Endothelial cell (in vitro differentiated cells): Measurements from ENCODE around the gene STOX2. TPM values are rescaled to one million over a fixed set of nuclear protein-coding genes. Genes with fewer than 3 reads are reported as not detected.

Experiments
- DNase-seq: peaks from one replicate; pipeline ENCODE4 v3.0.0; 2021; ENCODE audit warnings: low spot score
- H3K27ac Mint-ChIP-seq: one replicate; pipeline ENCODE4 v1.8.0; 2021; ENCODE audit warnings: mixed read lengths, inconsistent platforms; ENCODE audit not compliant: unreplicated experiment
- H3K27me3 Mint-ChIP-seq: one replicate; pipeline ENCODE4 v1.8.0; 2021; ENCODE audit warnings: mild to moderate bottlenecking, moderate library complexity, mixed read lengths, inconsistent platforms; ENCODE audit not compliant: unreplicated experiment
- H3K36me3 Mint-ChIP-seq: one replicate; pipeline ENCODE4 v1.8.0; 2021; ENCODE audit warnings: mild to moderate bottlenecking, low read depth, mixed read lengths, inconsistent platforms; ENCODE audit not compliant: unreplicated experiment
- H3K4me1 Mint-ChIP-seq: one replicate; pipeline ENCODE4 v1.8.0; 2021; ENCODE audit warnings: mild to moderate bottlenecking, mixed read lengths, inconsistent platforms; ENCODE audit not compliant: unreplicated experiment
- H3K4me3 Mint-ChIP-seq: one replicate; pipeline ENCODE4 v1.8.0; 2021; ENCODE audit warnings: mild to moderate bottlenecking, mixed read lengths, inconsistent platforms; ENCODE audit not compliant: unreplicated experiment
- H3K9me3 Mint-ChIP-seq: one replicate; pipeline ENCODE4 v1.8.0; 2021; ENCODE audit warnings: mixed read lengths, inconsistent platforms; ENCODE audit not compliant: unreplicated experiment
- CTCF ChIP-seq: fragments of 200-600 bp; sonication (generic); IDR thresholded peaks from one replicate; pipeline ENCODE4 v1.5.0; 2021; ENCODE audit warnings: antibody characterized with exemption; ENCODE audit not compliant: unreplicated experiment
- total RNA-seq: library from RNA; stranded (reverse); fragmentation: NEBNext Ultra II Directional; extraction: Animal tissue kit (Norgen Biotek cat#: 25700); gene quantifications from one replicate; pipeline ENCODE4 v1.2.1, GENCODE V29; 2021; ENCODE audit not compliant: unreplicated experiment

STOX2 gene
- total RNA-seq, 1 donor from 2014 or later = 4.8 TPM

DNA sequence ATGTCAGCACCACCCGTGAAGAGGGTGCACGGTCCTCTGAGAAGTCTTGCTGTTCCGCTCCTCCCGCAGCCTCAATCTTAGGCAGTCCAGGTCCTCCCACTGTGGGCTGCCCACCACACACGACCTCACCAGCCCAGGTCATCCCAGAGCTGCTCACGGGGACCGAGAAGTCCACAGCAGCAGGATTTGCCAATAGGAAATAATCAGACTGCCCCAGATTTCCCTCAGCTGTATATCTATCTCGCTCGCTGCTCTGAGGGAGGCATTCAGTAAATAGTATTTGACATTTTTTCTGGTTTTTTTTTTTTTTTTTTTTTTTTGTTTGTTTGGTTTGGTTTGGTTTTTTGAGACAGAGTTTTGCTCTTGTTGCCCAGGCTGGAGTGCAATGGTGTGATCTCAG is 83.8 kb downstream of the STOX2 start:
- no peak overlapping the region for H3K27ac Mint-ChIP-seq

DNA sequence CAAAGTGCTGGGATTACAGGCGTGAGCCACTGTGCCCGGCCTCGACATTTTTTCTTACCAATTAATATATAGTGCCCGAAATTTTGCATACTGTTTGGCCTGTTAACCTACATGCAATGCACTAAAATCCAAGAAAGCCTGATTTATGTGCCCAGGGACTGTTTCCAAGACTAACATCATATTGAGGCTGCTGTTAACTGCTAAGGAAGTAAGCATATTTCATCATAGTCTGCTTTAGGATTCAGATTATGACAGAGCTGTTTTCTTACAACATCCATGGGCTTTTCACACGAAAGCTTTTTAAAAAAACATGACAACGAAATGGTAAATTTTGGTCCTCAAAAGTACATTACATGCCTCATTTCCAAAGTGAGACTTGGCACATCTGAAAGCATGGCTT is 84.4 kb downstream of the STOX2 start:
- H3K36me3 Mint-ChIP-seq = no peaks in the 10 kb centered on the region
- H3K4me1 Mint-ChIP-seq = peaks cover 2% of the 10 kb centered on the region
- no peak for DNase-seq
- no peak overlapping the region for H3K27ac Mint-ChIP-seq
- no peaks in the 10 kb centered on the region for H3K9me3 Mint-ChIP-seq
- H3K27me3 Mint-ChIP-seq = no peaks in the 10 kb centered on the region
- TF ChIP-seq CTCF = no peak
- H3K4me3 Mint-ChIP-seq = no peak overlapping the region

More for the DNA sequence above, 83.8 kb downstream of the STOX2 start:
- Mint-ChIP-seq H3K27me3 (no peaks in the 10 kb centered on the region), H3K4me1 (peaks cover 2% of the 10 kb centered on the region), H3K36me3 (no peaks in the 10 kb centered on the region), H3K4me3 (no peak overlapping the region), H3K9me3 (no peaks in the 10 kb centered on the region)
- DNase-seq = no peak
- no peak for TF ChIP-seq CTCF

DNA sequence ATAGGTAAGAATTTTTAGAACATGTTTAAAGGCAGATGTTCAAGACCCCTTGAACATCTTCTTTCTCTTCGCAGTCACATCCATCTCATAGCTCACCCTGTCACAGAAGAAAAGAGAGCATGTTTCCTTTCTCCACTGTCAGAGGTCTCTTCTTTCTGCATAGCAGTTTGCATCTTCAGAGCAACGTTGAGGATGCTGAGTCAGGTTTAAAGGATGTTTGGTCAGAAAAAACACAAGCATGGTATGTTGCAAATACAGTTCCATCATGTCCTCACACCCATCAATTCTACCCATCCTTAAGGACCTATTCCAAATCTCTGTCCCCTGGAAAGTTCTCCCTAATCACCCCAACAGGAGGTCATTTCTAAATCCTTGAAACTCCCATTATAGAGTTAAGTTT is 84.8 kb downstream of the STOX2 start:
- Mint-ChIP-seq H3K36me3 (no peaks in the 10 kb centered on the region), H3K4me1 (peaks cover 2% of the 10 kb centered on the region), H3K4me3 (no peak overlapping the region), H3K9me3 (no peaks in the 10 kb centered on the region), H3K27me3 (no peaks in the 10 kb centered on the region), H3K27ac (no peak overlapping the region)
- no peak for DNase-seq
- no peak for TF ChIP-seq CTCF

GRCh38 chr4:183993676-183994075 is 88.6 kb downstream of the STOX2 start:
- no peak overlapping the region for H3K27ac Mint-ChIP-seq
- no peaks in the 10 kb centered on the region for H3K36me3 Mint-ChIP-seq
- H3K27me3 Mint-ChIP-seq = peaks cover 4% of the 10 kb centered on the region
- no peak for DNase-seq
- H3K4me1 Mint-ChIP-seq = no peaks in the 10 kb centered on the region
- no peaks in the 10 kb centered on the region for H3K9me3 Mint-ChIP-seq
- no peak for TF ChIP-seq CTCF
- no peak overlapping the region for H3K4me3 Mint-ChIP-seq

DNA sequence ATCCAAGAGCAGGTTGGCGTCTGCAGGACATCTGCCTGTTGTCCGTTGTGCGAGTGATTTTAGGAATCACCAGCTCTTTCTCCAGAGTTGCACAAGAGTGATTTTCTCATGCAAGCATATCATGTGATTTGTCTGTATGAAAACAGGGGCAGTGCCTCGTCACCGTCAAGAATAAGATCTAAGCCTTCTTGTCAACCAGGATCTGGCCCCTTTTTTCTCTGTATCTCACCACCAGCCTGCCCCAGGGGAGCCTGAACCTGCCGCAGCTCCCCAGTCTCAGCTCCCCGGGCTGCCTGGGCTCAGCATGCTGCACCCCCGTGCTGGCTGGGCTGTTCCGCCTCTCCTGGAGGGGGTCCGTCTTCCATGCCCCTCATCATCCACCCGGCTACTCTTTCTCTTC is 90.5 kb downstream of the STOX2 start:
- H3K4me3 Mint-ChIP-seq = no peak overlapping the region
- no peak for DNase-seq
- H3K27me3 Mint-ChIP-seq = peaks cover 4% of the 10 kb centered on the region
- no peaks in the 10 kb centered on the region for H3K36me3 Mint-ChIP-seq
- TF ChIP-seq CTCF = no peak
- H3K4me1 Mint-ChIP-seq = peaks cover 2% of the 10 kb centered on the region
- H3K27ac Mint-ChIP-seq = no peak overlapping the region
- H3K9me3 Mint-ChIP-seq = no peaks in the 10 kb centered on the region
